ENCODE measurements around the gene BCL2A1. TPM values are rescaled to one million over a fixed set of nuclear protein-coding genes. Genes with fewer than 3 reads are reported as not detected.
A peak's percentile ranks its signal among the peaks of the same experiment; 100 is the strongest.
"Not testable (repeated sequence)": the region's sequence is repeated elsewhere in the genome, so short reads cannot be mapped to it uniquely, and the experiment has no call there.

The BCL2A1 gene
- polyA plus RNA-seq, 12 donors: 0.33 to 2.3 (median 0.47) TPM; not detected in 4

DNA sequence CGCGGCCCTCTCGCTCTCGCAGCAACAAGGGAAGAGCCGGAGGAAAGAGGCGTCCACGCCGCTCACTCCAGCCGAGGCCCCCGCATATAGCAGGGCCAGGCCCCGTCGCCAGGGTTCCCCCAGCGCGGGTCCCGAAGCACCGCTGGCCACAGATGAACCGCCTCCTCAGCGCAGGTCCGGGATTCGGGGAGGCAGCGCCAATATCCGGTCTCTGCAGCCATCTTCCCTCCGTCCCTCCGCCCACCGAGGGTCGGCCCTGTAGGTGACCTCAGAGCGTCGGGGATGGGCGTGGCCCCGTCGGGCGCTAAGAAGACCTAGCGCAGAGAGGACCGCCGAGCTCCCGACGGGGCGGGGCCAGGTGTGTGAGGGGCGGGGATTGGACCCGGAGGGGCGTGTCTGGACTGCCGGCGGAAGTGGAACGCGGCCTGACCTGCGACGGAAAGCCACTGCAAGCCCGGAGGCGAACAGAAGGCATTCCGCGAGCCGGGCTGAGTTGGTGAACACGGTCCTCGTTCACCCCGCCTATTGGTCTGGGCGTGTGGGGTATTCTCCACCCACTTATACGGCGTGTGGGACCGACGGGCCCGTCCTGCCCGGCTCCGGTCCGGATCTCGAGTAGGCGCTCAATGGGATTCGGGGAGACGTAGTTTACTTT is 47.4 kb downstream of the BCL2A1 start:
- peak; percentile 94 for DNase-seq

DNA sequence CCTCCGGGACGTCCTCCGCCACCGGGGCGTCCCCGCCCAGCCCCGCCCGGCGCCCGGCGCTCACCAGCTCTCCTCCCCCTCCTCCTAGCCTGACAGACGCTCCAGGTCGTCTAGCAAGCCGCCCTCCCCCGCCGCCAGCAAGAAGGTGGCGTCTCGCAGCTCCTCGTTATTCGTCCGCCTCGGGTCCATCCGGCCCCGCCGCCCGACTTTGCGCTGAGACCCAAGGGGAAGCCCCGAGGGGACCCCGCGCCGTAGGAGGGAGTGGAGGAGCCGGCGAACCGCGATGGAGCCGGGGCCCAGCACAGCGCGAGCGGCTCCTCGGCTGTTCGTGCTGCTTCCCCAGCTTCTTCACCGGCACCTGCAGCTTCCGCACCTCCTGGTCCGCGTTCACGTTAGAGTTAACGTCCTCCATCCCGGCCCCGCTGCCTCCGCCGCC is 47.9 kb downstream of the BCL2A1 start:
- no peak for DNase-seq

DNA sequence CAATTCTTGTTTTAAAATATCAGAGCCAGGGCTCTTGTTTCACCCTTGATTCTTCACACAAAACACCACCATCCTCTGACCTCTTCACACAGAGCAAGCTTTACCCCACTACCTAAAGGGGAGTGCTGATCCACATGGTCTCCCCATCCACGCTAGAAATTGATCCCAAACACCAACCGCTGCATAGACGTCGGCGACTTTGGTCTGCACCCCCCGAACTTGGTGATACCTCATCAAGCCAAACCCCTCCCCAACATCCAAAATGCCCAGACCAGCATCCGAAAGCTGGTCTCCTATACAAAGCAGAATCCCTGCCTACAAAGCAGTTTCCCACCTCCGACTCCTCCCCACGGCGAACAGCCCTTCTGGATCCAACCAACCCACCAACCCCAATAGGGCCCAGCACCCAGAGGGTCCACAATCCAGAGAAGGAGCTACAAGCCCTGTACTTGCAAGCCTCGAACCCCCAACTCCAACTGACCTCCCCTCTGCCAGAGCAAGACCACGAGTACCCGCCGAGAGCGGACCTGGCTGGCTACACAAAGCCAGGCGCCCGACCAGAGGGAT is 48.4 kb downstream of the BCL2A1 start:
- DNase-seq: no peak

DNA sequence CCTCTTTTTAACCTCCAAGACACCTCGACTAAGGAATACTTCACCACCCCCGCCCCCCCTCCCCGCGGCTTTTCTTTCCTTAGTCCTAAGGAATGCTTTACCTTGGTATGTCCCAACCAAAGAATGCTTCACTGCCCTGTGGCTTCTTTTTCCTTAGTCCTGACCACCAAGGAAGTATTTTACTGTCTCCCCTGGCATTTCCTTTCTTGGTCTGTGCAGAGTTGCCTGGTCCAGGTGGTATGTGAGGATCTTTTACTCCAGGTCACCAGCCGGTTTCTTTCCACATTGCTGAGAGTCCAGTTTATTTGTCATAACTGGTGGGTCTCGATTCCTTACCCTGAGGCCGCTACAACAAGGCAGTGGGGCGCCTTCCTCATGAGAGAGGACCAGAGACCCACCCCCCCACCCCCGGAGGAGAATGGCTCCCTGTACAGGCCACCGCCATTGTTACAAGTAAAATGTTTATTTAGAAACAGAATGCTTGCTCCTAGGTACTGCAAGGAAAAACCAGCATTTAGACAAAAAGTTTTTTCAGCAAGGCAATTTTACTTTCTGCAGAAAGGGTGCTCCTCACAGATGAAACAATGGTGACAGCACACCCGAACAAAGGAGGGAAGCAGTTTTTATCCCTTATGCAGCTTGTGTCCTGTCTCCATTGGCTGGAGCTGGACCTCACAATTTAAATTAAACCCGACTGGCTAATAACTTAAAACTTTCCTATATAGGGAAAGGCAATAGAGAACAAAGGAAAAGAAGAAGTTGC is 51.1 kb downstream of the BCL2A1 start:
- no peak for DNase-seq

DNA sequence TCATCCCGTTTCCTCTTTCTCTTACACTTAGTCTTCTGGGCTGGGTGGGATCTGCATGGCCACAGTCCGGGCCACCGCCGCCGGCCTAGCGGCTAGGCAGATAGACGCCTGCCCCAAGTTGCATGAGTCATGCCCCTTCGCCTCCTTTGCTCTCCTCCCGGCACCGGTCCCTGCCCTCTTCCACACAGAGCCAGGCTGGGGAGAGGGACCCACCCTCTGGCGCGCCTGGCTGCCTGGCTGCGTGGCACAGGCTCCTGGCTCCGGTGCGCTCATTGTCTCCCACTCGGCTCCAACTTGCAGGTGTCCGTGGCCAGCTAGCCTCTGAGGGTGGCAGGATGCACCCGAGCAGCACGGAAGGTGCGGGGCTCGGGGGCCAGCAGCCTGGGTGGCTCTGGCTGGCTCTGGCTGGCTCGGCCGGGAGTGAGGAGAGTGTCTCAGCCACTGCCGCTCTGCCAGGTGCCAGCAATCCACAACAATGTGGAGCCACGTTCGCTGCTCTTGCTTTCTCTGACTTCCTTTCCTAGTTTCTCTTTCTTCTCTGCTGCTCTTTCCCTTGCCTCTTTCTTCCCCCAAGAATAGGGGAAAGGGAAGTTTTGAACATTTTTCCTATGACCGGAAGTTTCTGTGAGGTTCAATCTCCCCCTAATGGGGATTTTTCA is 51.8 kb downstream of the BCL2A1 start:
- DNase-seq: no peak

DNA sequence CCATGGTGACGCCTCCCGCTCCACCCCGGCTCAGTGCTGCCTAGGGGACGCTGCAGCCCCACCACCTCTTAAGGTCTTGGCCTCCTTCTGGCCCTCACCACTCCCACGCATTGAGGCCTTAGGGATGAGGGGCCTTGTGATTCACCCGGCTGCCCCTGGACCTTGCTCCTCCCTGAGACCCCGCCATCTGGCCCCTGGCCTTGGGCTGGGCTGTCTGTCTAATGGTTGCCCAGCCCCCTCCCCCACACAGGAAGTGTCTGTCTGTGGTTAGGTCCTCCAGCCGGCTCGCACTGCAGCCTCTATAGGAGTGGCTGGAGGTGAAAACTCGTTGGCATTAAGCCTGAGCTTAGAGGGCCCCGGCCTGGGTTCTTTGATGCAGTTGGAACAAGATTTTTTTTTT is 52.7 kb downstream of the BCL2A1 start:
- no peak for DNase-seq

DNA sequence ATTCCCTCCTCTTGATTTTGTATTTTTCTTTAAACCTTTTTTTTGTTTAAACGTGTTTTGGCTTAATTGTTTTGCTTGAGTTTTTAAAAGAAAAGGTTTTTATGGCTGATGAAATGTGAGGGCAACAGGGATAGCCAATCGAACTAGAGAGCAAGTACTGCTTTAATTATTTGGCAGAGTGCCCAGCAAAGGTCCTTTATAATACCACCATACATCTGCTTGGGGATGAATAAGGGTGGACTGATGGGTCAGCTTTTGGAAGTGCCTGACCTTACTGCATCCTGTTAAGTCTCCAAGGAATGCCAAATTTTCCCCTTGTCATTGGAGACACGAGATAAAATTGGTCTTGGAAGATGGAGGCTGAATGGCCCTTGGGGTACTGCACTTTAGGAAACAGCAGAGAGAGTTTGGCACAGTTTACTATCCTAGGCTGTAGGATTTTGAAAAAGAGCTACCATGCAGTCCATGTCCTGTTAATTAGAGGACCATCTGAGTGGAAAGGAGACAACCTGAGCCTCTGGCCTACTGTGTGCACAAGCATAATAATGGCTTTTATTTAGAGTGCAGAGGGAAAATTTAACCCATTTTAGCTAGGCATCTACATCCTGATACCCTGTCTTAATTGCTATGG is 54.4 kb downstream of the BCL2A1 start:
- no peak for DNase-seq

DNA sequence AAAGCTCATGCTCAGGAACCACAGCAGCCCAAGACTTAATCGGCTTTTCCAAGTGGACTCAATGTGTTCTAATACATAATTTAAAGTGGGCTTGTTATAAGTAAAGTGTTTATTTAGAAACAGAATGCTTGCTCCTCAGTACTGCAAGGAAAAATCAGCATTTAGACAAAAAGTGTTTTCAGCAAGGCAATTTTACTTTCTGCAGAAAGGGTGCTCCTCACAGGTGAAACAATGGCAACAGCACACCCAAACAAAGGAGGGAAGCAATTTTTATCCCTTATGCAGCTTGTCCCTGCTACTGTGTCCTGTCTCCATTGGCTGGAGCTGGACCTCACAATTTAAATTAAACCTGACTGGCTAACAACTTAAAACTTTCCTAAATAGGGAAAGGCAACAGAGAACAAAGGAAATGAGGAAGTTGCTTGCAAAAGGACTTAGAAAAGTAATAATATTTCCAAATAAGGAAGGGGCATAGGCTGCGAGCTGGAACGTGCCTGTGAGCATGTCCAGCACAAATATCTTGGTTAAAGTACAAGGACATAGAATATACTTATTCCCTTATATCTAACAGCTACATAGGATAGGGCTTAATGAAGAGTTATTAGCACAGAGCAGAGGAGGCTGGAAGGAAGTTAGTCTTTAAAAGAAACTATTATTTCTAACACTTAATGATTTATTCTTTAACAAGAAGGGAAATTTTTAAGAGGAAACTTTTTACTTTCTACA is 55.1 kb downstream of the BCL2A1 start:
- not testable (repeated sequence) for DNase-seq

DNA sequence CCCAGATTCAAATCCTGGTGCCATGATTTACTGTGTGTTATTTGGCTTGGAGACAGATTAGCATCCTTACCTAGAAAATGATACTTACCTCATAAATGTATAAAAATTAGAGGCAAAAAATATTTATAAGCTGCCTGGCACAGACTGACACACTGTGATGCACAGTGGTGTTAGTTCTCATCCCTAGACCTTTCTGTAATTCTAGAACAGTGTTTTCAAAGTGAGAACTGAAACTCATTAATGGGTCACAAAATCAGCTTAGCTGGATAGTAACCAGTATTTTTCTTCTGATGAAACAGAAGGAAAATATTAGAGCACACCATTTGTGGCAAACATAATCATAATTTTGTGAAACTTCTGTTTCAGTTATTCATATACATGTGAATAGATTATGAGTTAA is 56.3 kb downstream of the BCL2A1 start:
- no peak for DNase-seq

Other genes starting within 250 kb of the BCL2A1 start
- gene MTHFS, start 74.2 kb downstream of the BCL2A1 start, polyA plus RNA-seq (ENCODE audit: insufficient read length in 12 of 12): 10 to 100 TPM in 10 of 12 donors, 1 to 10 TPM in 1, not detected in 1; 8.8 to 25.2 (median 17.1) TPM
- gene ZFAND6, start 88.5 kb upstream of the BCL2A1 start, polyA plus RNA-seq (ENCODE audit: insufficient read length in 12 of 12): 100 to 1,000 TPM in 10 of 12 donors, 10 to 100 TPM in 2; 96.8 to 736 (median 114) TPM
- gene FAH, start 181.8 kb upstream of the BCL2A1 start, polyA plus RNA-seq (ENCODE audit: insufficient read length in 12 of 12): 10 to 100 TPM in 8 of 12 donors, 1 to 10 TPM in 2, not detected in 2; 9.2 to 17.2 (median 11.7) TPM